Measurements from ENCODE around the gene ABCA2.

Gene ABCA2, protein sequence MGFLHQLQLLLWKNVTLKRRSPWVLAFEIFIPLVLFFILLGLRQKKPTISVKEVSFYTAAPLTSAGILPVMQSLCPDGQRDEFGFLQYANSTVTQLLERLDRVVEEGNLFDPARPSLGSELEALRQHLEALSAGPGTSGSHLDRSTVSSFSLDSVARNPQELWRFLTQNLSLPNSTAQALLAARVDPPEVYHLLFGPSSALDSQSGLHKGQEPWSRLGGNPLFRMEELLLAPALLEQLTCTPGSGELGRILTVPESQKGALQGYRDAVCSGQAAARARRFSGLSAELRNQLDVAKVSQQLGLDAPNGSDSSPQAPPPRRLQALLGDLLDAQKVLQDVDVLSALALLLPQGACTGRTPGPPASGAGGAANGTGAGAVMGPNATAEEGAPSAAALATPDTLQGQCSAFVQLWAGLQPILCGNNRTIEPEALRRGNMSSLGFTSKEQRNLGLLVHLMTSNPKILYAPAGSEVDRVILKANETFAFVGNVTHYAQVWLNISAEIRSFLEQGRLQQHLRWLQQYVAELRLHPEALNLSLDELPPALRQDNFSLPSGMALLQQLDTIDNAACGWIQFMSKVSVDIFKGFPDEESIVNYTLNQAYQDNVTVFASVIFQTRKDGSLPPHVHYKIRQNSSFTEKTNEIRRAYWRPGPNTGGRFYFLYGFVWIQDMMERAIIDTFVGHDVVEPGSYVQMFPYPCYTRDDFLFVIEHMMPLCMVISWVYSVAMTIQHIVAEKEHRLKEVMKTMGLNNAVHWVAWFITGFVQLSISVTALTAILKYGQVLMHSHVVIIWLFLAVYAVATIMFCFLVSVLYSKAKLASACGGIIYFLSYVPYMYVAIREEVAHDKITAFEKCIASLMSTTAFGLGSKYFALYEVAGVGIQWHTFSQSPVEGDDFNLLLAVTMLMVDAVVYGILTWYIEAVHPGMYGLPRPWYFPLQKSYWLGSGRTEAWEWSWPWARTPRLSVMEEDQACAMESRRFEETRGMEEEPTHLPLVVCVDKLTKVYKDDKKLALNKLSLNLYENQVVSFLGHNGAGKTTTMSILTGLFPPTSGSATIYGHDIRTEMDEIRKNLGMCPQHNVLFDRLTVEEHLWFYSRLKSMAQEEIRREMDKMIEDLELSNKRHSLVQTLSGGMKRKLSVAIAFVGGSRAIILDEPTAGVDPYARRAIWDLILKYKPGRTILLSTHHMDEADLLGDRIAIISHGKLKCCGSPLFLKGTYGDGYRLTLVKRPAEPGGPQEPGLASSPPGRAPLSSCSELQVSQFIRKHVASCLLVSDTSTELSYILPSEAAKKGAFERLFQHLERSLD (N-terminal part only)

DNA sequence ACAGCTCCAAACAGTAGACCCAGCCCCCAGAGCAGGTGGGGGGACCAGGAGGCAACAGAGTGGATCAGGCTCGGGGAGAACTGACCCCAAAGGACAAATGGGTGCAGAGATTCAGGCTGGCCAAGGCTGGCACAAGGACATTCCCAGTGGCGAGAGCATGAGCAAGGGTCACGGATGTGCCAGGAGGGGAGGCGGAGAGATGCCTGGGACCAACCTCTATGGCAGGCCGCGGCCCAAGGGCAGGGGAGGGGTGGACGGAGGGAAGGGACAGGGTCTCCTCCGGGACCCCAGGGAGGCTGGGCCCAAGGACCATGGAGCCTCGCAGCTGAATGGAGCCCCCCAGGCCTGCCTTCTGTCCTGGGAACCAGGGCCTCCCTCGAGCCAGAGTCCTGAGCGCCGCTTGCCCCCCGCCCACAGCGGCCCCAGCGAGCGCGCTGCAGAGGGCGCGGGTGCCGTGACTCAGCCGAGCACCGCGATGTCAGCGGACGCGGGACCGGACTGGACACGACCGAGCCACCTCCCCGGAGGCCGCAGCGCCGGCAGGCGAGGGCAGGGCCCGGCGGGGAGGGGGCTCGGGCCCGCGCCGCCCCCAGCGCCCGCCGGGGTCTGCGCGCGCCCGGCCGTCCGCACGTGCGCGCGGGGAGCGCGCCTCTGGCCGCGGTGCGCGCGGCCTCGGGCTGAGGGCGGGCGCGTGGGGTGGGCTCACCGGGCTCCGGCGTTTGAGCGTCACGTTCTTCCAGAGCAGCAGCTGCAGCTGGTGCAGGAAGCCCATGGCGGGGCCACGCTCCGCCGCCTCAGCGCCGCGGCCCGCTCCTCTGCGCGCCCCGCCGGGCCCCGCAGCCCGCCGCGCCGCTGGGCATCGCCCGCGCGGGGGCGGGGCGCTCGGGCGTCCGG, at the start of gene ABCA2:
Gene ABCA2 (minus strand): TSS at position 869 of the 894 bp plus-strand sequence. CDS start 97 bp downstream, at position 772.
- DNase-seq, result no peak

DNA sequence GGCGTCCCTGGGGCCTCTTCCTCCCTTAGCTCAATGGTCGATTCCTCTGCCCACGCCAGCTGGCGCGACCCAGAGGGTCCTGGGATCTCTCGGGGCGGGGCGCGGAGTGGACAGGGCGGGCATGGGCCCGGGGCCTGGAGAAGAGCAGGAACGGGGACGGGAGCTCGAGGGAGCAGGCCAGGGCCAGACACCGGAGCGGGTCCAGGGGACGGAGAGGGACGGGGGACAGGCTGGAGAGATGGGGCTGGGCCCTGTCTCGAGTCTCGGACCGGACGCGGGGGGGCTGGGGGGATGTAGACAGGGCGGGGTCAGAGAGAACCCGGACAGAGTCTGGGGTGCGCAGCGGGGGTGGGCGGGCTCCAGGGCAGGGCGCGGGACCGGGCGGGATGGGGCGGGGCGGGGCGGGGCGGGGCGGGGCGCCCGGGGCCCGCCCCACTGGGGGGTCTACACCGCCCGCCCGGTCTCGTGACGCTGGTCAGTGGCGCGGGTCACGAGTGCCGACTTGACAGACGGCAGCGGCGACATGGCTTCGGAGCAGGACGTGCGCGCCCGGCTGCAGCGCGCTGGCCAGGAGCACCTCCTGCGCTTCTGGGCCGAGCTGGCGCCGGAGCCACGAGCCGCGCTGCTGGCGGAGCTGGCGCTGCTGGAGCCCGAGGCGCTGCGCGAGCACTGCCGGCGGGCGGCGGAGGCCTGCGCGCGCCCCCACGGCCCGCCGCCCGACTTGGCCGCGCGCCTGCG, 49.1 kb upstream of the ABCA2 start, which contains the start of gene UAP1L1:
Gene UAP1L1 (plus strand): TSS at position 508 of the 738 bp plus-strand sequence. CDS start 16 bp downstream, at position 524.
- DNase-seq, result peak; percentile 41

DNA sequence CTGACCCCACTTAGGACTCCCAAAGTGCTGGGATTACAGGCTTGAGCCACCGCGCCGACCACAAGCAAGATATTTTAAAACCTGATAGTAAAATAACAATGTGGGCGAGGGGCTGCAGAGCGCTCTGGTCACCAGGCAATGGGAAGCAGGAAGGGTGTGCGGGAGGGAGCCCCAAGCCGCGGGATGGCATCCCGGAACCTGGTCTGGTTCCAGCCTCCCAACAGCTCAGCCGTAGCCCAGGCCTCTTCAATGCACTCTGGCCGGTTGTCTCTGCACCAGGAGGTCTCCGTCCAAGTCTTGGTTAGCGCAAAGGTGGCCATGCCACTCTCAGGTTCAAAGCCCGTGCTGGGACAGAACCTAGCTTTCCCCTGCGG, 48.6 kb upstream of the ABCA2 start:
- no peak for DNase-seq

DNA sequence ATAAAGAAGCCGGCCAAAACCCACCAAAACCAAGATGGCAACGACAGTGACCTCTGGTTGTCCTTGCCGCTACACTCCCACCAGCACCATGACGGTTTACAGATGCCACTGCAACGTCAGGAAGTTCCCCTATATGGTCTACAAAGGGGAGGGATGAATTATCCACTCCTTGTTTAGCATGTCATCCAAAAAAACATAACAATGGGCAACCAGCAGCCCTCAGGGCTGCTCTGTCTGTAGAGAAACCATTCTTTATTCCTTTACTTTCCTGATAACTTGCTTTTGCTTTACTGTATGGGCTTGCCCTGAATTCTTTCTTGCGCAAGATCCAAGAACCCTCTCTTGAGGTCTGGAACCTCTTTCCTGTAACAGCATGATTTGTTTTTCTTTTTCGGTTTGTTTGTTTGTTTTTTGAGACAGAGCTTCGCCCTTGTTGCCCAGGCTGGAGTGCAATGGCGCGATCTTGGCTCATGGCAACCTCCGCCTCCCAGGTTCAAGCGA, 47.3 kb upstream of the ABCA2 start:
- no peak for DNase-seq

DNA sequence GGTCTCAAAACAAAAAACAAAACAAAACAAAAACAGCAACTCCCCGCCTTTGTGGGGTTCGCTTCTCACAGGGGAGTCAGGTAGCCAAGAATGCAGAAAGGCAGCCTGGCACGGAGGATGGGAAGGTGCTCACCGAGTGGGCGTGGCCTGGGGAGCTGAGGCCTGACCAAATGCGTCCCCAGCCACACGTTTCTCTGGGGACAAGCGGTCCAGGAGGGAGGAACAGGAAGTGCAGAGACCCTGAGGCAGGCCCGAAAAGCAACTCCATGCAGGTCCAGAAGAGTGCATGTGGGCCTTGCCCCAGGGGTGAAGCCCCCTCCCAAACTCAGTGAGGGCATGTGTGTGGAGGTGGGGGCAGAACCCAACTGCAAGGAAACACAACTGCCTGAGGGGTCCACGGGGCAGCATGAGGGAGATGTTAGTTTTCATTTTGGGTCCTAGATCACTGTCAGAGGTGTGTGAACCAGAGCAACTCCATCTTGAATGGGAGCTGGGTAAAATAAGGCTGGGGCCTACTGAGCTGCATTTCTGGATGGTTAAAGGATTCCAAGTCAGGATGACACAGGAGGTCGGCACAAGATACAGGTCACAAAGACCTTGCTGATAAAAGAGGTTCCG, 46.7 kb upstream of the ABCA2 start:
- DNase-seq, result no peak

DNA sequence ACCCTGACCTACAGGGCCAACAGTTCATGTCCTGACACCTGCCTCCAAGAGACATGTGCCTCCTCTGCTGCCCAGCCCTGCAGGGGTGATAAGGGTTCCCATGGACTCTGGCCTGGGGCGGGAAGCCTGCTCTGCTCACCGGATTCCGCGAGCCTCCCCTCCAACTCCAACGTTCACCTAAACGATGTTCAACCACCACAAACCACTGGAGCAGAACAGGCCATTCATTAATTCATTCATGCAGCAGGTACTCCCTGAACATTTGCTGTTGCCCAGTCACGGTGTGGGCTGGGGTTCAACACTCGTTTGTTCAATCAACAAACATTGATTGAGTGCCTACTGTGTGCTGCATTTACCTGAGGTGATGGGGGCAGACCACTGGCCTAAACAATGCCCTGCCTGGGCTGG, 46.0 kb upstream of the ABCA2 start:
- DNase-seq, result no peak

DNA sequence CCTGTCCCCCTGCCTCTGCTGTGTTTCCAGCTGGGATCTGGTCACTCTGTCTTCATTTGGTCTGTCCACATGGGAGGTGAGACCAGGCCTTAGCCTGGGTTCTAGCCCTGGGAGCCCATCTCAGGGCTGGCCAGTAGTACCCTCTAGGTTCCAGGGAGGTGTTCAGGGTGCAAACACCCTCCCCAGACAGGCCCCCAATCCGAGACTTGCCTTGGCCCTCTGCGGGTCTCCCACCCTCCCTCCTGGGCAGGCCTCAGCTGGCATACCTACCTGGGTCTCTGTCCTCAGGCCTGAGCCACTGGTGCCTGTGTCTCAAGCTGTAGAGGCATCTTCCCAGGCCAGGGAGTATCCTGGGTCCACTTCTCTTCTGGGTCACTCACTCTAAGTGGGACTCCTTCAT, 43.2 kb upstream of the ABCA2 start:
- no peak for DNase-seq

DNA sequence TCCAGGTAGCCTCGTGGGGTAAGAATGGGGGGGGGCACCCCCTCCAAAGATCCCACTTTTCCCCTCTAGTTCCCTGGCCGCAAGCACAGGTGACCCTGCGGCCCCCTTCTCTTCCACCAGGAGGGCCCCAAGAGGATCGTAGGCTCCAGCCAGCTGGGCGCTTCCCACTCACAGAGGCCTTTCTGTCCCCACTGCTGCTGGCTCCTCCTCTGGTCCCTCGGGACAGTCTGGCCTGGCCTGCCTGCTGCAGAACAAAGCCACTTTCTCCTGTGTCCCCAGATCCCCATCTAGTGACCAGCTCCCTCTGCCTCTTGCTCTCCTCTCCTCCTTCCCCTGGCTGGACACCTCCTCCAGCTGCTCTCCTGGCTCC, 42.9 kb upstream of the ABCA2 start:
- DNase-seq, result no peak

DNA sequence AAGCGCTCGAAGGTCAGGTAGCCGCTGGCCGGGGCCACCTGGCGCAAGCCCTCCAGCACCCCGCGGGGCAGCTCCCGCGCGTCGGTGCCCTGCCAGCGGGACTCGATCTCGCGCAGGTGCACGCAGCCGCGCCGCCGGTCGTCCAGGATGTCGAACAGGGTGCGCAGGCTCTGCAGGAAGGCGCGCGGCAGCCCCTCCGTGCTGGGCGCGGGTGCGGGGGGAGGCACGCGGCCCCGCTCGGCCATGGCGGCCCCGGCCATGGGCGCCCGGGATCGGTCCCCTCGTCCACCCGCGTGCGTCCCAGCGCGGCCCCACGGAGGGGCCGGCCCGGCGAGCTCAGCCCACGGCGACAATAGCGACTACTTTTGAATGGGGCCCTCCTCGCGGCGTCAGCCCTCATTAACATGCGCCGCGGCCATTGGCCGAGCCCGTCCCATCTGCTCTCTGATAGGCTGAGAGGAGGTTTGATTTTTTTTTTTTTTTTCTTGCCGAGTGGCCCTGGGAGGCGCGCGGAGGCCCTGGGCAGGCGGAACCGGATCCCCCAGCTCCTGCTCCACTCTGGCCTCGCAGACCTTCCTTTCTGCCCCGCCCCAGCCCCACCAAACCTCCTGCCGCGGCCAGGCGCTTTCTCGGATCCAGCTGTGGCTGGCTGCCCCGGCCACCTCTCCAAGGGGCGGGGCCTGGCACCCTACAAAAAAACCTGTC, 42.3 kb upstream of the ABCA2 start, which contains the start of gene SAPCD2:
Gene SAPCD2 (minus strand): TSS at position 357 of the 705 bp plus-strand sequence. CDS start 97 bp downstream, at position 260.
- DNase-seq, result peak; percentile 76

DNA sequence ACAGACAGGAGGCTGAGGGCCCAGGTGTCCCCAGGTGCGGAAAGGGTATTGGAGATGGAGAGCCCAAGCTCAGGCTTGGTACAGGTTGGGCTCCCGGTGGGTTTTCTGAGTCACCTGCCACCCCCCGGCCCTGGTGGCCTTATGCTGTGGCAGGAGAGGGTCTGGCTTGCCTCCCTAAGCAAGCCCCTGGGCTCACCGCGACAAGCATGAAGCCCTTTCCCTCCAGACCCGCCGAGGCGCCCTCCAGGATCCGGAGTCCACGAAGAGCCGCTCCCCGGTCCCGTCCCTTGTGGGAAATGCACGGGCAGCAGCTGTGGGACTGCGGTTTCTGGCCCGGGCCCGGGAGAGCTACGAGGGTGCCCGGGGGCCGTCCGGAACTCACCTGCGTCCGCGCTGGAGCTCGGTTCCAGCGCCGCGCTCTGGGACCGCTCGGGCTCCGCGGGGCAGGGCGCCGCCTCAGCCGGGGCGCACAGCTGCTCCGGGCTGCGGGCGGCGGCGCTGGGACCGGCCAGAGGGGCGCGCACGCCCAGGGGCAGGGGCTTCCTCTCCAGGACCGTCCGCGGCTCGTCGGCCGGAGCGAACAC, 41.6 kb upstream of the ABCA2 start:
- no peak for DNase-seq

DNA sequence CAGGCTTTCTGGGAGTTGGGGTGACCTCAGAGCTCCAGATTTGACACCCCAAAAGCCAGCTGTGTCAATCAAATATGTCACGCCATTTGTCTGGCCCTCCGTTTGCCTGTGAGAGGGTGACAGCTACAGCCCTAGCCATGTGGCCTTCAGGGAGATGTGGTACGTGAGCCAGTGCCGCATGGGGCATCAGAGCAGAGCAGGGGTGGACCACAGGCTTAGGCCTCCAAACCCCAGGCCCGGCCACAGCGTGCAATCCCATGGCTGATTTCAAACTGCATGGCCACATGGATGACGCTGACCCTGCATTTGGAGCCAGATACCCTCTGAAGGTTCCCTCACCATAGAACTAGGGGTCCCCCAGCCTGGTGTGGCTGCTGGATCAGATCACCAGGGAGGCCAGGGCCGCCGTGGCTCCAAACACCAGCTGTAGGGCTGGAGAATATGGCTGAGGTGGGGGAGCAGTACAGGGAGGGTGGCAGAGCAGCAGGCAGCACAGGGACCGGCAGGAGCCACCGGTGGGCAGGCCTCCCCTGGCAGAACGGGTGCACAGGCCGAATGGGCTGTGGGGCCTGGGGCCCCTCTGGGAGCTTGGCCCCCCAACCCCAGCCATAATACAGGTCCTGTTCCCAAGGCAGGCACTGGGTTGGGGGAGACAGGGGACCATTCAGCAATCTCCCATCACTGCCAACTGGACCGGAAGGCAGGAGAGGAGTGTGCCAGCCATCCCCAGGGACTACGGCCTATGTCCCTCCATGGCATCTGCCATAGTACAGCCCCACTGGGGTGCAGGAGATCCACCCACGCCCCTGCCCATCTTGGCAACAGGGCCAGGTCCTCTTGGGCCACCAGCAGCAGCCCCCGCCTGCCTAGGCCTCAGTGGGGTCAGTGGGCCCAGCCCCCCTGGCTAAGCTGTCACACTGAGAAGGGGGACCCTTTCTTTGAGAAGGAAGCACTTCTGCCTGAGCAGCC, 40.8 kb upstream of the ABCA2 start:
- no peak for DNase-seq

DNA sequence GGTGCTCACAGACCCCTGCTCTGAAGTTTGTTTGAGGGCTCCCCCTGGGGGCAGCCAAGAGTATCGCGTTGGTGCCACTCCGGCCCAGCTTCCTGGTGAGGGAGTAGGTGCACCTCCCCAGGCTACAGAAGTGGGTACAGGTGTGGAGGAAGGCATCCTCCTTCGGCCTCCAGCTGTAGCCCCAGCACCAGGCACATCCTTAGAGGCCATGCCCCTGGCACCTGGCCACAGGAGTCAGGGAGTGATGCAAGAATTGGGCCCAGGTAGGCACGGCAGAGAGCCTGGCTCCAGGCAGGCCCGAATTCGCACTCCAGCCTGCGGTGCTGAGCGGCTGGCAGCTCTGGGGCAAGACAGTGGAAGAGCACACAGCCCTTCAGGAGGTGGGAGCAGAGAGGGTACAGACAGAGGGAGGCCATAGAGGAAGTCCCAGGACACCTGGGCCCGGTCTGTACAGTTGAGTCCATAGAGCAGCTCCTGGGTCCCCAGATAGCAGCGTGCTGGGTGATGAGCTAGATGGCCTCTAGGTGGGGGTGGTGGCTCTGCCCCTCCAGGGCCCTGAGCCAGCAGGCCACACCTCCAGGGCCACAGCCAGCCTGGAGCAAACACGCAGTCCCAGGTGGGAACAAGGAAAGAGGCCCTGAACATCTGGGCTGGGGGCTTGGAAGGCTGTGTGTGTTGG, 40.0 kb upstream of the ABCA2 start:
- peak; percentile 81 for DNase-seq

DNA sequence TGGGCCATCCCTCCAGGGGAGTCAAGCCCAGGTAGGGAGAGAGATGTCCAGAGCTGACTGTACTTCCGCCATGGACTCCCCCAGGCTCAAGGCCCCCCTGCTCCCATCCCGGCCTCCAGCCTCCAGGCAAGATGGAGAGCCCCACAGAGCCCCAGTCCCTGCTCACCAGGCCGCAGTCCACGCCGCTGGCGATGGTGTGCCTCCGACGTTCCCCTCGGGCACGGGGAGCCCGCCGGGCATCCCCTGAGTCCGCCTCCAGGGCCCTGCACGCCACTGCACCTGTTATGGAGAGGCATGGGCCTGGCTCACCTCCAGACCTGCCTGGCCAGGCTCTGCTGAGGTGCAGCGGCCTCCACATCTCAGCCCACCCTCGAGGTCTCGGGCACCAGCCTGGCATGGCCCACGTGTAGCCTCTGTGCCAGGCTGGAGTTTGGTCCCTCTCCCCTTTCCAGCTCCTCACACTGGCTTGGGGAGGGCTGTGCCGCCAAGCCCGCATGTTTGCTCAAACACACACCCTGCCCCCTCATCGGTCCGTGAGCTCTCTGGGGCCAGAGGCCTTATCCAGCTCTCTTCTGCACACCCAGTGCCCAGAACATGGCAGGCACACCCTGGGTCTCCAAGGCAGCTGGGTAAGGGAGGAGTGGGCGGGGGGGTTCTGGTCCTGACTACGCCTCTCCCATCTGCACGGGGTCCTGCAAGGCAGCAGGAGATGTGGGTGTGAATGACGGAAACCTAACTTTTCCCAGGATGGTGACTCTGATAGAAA, 38.2 kb upstream of the ABCA2 start:
- DNase-seq, result no peak

DNA sequence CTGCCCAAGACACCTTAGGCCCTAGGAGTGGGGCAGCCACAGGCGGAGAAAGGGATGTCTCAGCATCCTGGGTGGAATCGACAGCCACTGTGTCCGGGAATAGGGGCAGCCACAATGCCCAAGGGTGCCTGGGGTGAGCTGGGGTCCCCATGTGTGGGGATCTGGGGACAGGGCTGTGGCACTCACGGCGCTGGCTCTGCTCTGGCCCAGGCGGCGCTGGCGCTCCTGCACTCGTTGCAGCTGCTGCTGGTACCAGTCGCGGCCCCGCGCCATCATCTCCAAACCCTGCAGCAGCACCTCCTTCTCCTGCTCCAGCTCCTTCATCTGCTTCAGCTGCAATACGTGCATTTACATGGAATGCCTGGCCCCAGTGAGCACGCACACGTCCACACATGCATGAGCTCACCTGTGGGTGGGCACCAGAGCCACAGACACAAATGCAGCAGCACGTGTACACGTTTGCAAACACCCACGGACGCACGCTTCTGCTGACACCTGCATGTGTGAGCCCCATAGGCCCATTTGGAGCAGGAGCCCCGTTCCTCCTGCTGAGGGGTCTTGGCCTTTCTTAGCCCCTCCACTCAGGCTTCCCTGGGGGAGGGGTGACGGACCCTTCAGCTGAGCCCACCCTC, 37.4 kb upstream of the ABCA2 start:
- DNase-seq, result no peak

DNA sequence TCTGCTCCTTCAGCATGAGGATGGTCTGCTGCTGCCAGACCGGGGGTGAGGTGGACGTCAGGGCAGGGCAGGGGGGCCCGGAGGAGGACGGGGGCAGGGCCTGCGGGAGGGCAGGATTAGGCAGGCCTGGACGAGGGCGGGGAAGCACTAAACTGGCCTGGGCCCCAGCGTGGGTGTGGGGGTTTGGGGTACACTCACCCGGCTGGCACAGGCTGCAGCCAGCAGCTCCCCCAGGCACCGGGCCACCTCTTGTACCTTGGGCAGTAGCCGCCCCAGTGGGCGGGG, 36.8 kb upstream of the ABCA2 start:
- no peak for DNase-seq

Data from stimulated activated CD4-positive, alpha-beta T cell treated with anti-CD3 and anti-CD28 coated beads, Interleukin-12 subunit alpha, Interleukin-12 subunit beta, amount 100 ng/mL, for 4 hours (primary cell).